Common myeloid progenitor, CD34-positive (primary cell): ENCODE data around the gene CD34.
"Not testable (repeated sequence)": the region's sequence is repeated elsewhere in the genome, so short reads cannot be mapped to it uniquely, and the experiment has no call there.

Experiments used
- CTCF ChIA-PET: fragments of 350-600 bp; sonication (Branson Sonifier 250); formaldehyde crosslinking; loops from one replicate; lab custom pipeline; 2021; ENCODE audit warnings: antibody characterized with exemption; lab: Charles Lee
- POLR2A ChIA-PET: fragments of 350-600 bp; sonication (Branson Sonifier 250); formaldehyde crosslinking; loops from one replicate; lab custom pipeline; 2021; ENCODE audit warnings: antibody characterized with exemption; lab: Charles Lee
- DNase-seq, 3 donors: peaks; one replicate each; pipeline versions ENCODE4 v3.0.0 to v3.0.0-alpha.2; 2013
- H3K27ac ChIP-seq, 2 experiments: 1 replicate in 1 of 2; 2 replicates in 1 of 2; pipeline ENCODE4 v1.7.0; 2013; ENCODE audit warnings: inconsistent platforms in 2 of 2, low read length in 2 of 2, mild to moderate bottlenecking in 2 of 2, low read depth in 1 of 2, moderate library complexity in 1 of 2; ENCODE audit not compliant: severe bottlenecking in 2 of 2, insufficient read depth in 1 of 2, poor library complexity in 1 of 2
- H3K27me3 ChIP-seq, 5 experiments: replicated peaks in 2 of 5; 1 replicate in 3 of 5; 2 replicates in 2 of 5; pipeline versions ENCODE4 v1.6.1 to v1.7.0; 2013; ENCODE audit warnings: low read length in 4 of 5, mild to moderate bottlenecking in 2 of 5, moderate library complexity in 2 of 5, inconsistent platforms in 1 of 5; ENCODE audit not compliant: insufficient read depth in 5 of 5, control insufficient read depth in 4 of 5
- H3K36me3 ChIP-seq, 4 experiments: 1 replicate in 2 of 4; 2 replicates in 2 of 4; pipeline versions ENCODE4 v1.6.1 to v1.7.0; 2013; ENCODE audit warnings: low read length in 3 of 4, control low read depth in 1 of 4, mild to moderate bottlenecking in 1 of 4; ENCODE audit not compliant: control insufficient read depth in 4 of 4, insufficient read depth in 4 of 4
- H3K4me1 ChIP-seq, 4 experiments: 1 replicate in 3 of 4; 2 replicates in 1 of 4; pipeline versions ENCODE4 v1.6.1 to v1.7.1; 2013; ENCODE audit warnings: low read length in 3 of 4, mild to moderate bottlenecking in 3 of 4, control low read depth in 1 of 4, inconsistent platforms in 1 of 4, moderate library complexity in 1 of 4; ENCODE audit not compliant: control insufficient read depth in 4 of 4, insufficient read depth in 4 of 4; ENCODE audit errors: control extremely low read depth in 1 of 4
- H3K4me3 ChIP-seq, 7 experiments: 1 replicate in 4 of 7; 2 replicates in 3 of 7; pipeline versions ENCODE4 v1.5.1 to v1.7.0; 2013; ENCODE audit warnings: mild to moderate bottlenecking in 7 of 7, low read length in 6 of 7, moderate library complexity in 6 of 7, inconsistent platforms in 2 of 7, low read depth in 2 of 7, control low read depth in 1 of 7; ENCODE audit not compliant: insufficient read depth in 4 of 7, control insufficient read depth in 1 of 7; ENCODE audit errors: extremely low read depth in 1 of 7
- H3K9me3 ChIP-seq, 5 experiments: 1 replicate in 4 of 5; 2 replicates in 1 of 5; pipeline versions ENCODE4 v1.6.1 to v1.7.1; 2013; ENCODE audit warnings: low read length in 4 of 5, mild to moderate bottlenecking in 2 of 5, inconsistent platforms in 1 of 5, low read depth in 1 of 5, moderate library complexity in 1 of 5; ENCODE audit not compliant: control insufficient read depth in 4 of 5, insufficient read depth in 2 of 5; ENCODE audit errors: control extremely low read depth in 1 of 5
- WGBS: methylation state at CpG from one replicate; pipeline ENCODE4 v1.1.5; 2013; ENCODE audit not compliant: insufficient coverage; 5-methylcytosine and 5-hydroxymethylcytosine counted together

Gene CD34

GRCh38 chr1:207948536-207949250 is 37.8 kb upstream of the CD34 start:
- Histone ChIP-seq H3K4me3 (no peak overlapping the region), H3K9me3 (no peaks in the 10 kb centered on the region), H3K27me3 (no peaks in the 10 kb centered on the region), H3K4me1 (peaks cover 0 to 9% (median 4%) of the 10 kb centered on the region in 4 experiments), H3K27ac (no peak overlapping the region), H3K36me3 (no peaks in the 10 kb centered on the region)
- ChIA-PET CTCF (interaction anchor here (0.6 to 3.8 kb wide), 4 partner anchors 11 to 56 kb away, joined by 3 to 16 read pairs (median 4); no protein-coding TSS in a partner anchor), POLR2A (no interaction called here)
- no CpG with 5 or more reads among the region's 3 CpGs for WGBS
- DNase-seq: no peak

- Histone ChIP-seq H3K36me3 (no peaks in the 10 kb centered on the region), H3K4me1 (peaks cover 2 to 12% (median 8%) of the 10 kb centered on the region in 4 experiments), H3K27me3 (no peaks in the 10 kb centered on the region), H3K4me3 (no peak overlapping the region), H3K9me3 (no peaks in the 10 kb centered on the region), H3K27ac (no peak overlapping the region)
- ChIA-PET CTCF (interaction anchor here (0.7 to 2.1 kb wide), 13 partner anchors 10 to 71 kb away, joined by 3 to 11 read pairs (median 5); no protein-coding TSS in a partner anchor), POLR2A (no interaction called here)
- WGBS: no CpG with 5 or more reads among the region's 1 CpG
- no peak for DNase-seq
Observed at GRCh38 chr1:207946756-207947155, 35.8 kb upstream of the CD34 start.

- no peak for DNase-seq
- H3K4me1 ChIP-seq: peaks cover 2 to 18% (median 9%) of the 10 kb centered on the region in 4 experiments
- POLR2A ChIA-PET: no interaction called here
- CTCF ChIA-PET: interaction anchor here (0.9 to 6.1 kb wide), 10 partner anchors 8 to 70 kb away, joined by 3 to 37 read pairs (median 4); no protein-coding TSS in a partner anchor
- WGBS: 92% methylated on average over 2 of the region's 3 CpGs
- no peaks in the 10 kb centered on the region for H3K27me3 ChIP-seq
- no peak overlapping the region for H3K4me3 ChIP-seq
- H3K27ac ChIP-seq: no peak overlapping the region
- H3K9me3 ChIP-seq: no peaks in the 10 kb centered on the region
- no peaks in the 10 kb centered on the region for H3K36me3 ChIP-seq
Observed at GRCh38 chr1:207944571-207944970, 33.6 kb upstream of the CD34 start.

GRCh38 chr1:207942337-207942741 is 31.4 kb upstream of the CD34 start:
- H3K9me3 ChIP-seq, H3K27me3 ChIP-seq, H3K36me3 ChIP-seq: not testable (repeated sequence)
- Histone ChIP-seq H3K4me3 (peak overlapping the region in 5 of 7 experiments; percentile 24 to 73 (median 48)), H3K27ac (peak overlapping the region in 1 of 2 experiments; percentile 76), H3K4me1 (peaks cover 2 to 34% (median 17%) of the 10 kb centered on the region in 4 experiments)
- ChIA-PET POLR2A (interaction anchor here (1.1 to 1.3 kb wide), 3 partner anchors 17 to 45 kb away, joined by 3 to 10 read pairs (median 4); no protein-coding TSS in a partner anchor), CTCF (interaction anchor here (0.9 to 6.1 kb wide), 11 partner anchors 9 to 57 kb away, joined by 3 to 37 read pairs (median 5); partner anchors contain the start of gene CD34)
- 28% methylated on average over 12 of the region's 14 CpGs for WGBS
- DNase-seq: peak in 2 of 3 donors; percentile 57 to 73

GRCh38 chr1:207941665-207942064 is 30.7 kb upstream of the CD34 start:
- peak overlapping the region in 3 of 7 experiments; percentile 48 to 73 (median 63) for H3K4me3 ChIP-seq
- POLR2A ChIA-PET: interaction anchor here (1.1 to 1.3 kb wide), 3 partner anchors 16 to 45 kb away, joined by 3 to 10 read pairs (median 4); no protein-coding TSS in a partner anchor
- CTCF ChIA-PET: interaction anchor here (0.9 to 6.1 kb wide), 9 partner anchors 10 to 57 kb away, joined by 3 to 37 read pairs (median 5); partner anchors contain the start of gene CD34
- H3K27me3 ChIP-seq: no peaks in the 10 kb centered on the region
- no peaks in the 10 kb centered on the region for H3K9me3 ChIP-seq
- 51% methylated on average over 6 of the region's 7 CpGs for WGBS
- H3K27ac ChIP-seq: peak overlapping the region in 1 of 2 experiments; percentile 76
- peaks cover 2 to 40% (median 20%) of the 10 kb centered on the region in 4 experiments for H3K4me1 ChIP-seq
- DNase-seq: peak in 2 of 3 donors; percentile 40 to 48
- H3K36me3 ChIP-seq: no peaks in the 10 kb centered on the region

- WGBS: 91% methylated on average over 10 of the region's 10 CpGs
- H3K9me3 ChIP-seq: peaks cover 0 to 10% (median 4%) of the 10 kb centered on the region in 5 experiments
- peak in 2 of 3 donors; percentile 51 to 78 for DNase-seq
- H3K27me3 ChIP-seq: no peaks in the 10 kb centered on the region
- H3K27ac ChIP-seq: no peak overlapping the region
- POLR2A ChIA-PET: interaction anchor here (0.7 kb wide), 1 partner anchor 13 kb away, joined by 4 read pairs; no protein-coding TSS in a partner anchor
- H3K4me1 ChIP-seq: peaks cover 2 to 40% (median 20%) of the 10 kb centered on the region in 4 experiments
- H3K4me3 ChIP-seq: no peak overlapping the region
- CTCF ChIA-PET: interaction anchor here (0.6 to 2.7 kb wide), 11 partner anchors 9 to 105 kb away, joined by 3 to 8 read pairs (median 3); no protein-coding TSS in a partner anchor
- no peaks in the 10 kb centered on the region for H3K36me3 ChIP-seq
Observed at GRCh38 chr1:207938016-207938415, 27.1 kb upstream of the CD34 start.
